SU-DHL-6 (cell line): ENCODE data around the gene PRKCA.

Experiments
- H2AFZ ChIP-seq: fragments of 200-600 bp; sonication (generic); 2 replicates; pipeline ENCODE4 v1.6.1; 2014; ENCODE audit warnings: low read depth, mild to moderate bottlenecking, moderate library complexity, mixed read lengths, antibody characterized with exemption, low read length; ENCODE audit not compliant: severe bottlenecking
- H3F3A ChIP-seq: fragments of 200-600 bp; shearing (Covaris generic); 2 replicates; pipeline ENCODE4 v1.6.0; 2016; ENCODE audit warnings: antibody characterized with exemption, mild to moderate bottlenecking; ENCODE audit not compliant: insufficient read depth
- H3K27ac ChIP-seq: fragments of 200-600 bp; sonication (generic); 2 replicates; pipeline ENCODE4 v1.5.1; 2016; ENCODE audit warnings: low read depth, mild to moderate bottlenecking, low read length, moderate library complexity, mixed read lengths
- H3K27me3 ChIP-seq: fragments of 200-600 bp; sonication (generic), shearing (Covaris generic); 2 replicates; pipeline ENCODE4 v1.6.0; 2014; ENCODE audit warnings: mild to moderate bottlenecking, low read length
- H3K36me3 ChIP-seq: fragments of 200-600 bp; sonication (generic); 2 replicates; pipeline ENCODE4 v1.6.1; 2014; ENCODE audit warnings: mild to moderate bottlenecking, low read length, mixed read lengths
- H3K4me2 ChIP-seq: fragments of 300-600, 200-600 bp; shearing (Covaris generic), sonication (generic); 2 replicates; pipeline ENCODE4 v1.6.0; 2014; ENCODE audit warnings: low read length, low read depth, mild to moderate bottlenecking; ENCODE audit not compliant: poor library complexity, severe bottlenecking
- H3K4me3 ChIP-seq: fragments of 200-600 bp; sonication (generic); 2 replicates; pipeline ENCODE4 v1.5.1; 2014; ENCODE audit warnings: antibody characterized with exemption, low read length, mild to moderate bottlenecking, mixed read lengths; ENCODE audit not compliant: insufficient read depth, poor library complexity, severe bottlenecking
- H3K79me2 ChIP-seq: fragments of 200-600 bp; sonication (generic); 2 replicates; pipeline ENCODE4 v1.6.1; 2014; ENCODE audit warnings: mild to moderate bottlenecking, low read length, moderate library complexity; ENCODE audit not compliant: insufficient read depth
- H3K9ac ChIP-seq: fragments of 200-600 bp; sonication (generic); 2 replicates; pipeline ENCODE4 v1.7.0; 2014; ENCODE audit warnings: mild to moderate bottlenecking, low read length
- H3K9me2 ChIP-seq: fragments of 200-600 bp; sonication (generic); replicated peaks from 2 replicates; pipeline ENCODE4 v1.6.1; 2014; ENCODE audit warnings: low read length; ENCODE audit not compliant: insufficient read depth
- H3K9me3 ChIP-seq: fragments of 200-600 bp; sonication (generic); 2 replicates; pipeline ENCODE4 v1.6.1; 2014; ENCODE audit warnings: low read length, mixed read lengths; ENCODE audit not compliant: insufficient read depth
- H4K20me1 ChIP-seq: fragments of 200-600 bp; sonication (generic); 2 replicates; pipeline ENCODE4 v1.6.1; 2014; ENCODE audit warnings: low read depth, mild to moderate bottlenecking, antibody characterized with exemption, low read length, moderate library complexity, mixed read lengths
- EZH2phosphoT487 ChIP-seq: fragments of 200-600 bp; sonication (generic), shearing (Covaris generic); conservative IDR thresholded peaks from 2 replicates; pipeline ENCODE4 v1.6.1; 2018; ENCODE audit warnings: mild to moderate bottlenecking, antibody characterized with exemption, low read length, moderate library complexity, mixed read lengths
- TF ChIP-seq, protein P1 (sequence below): fragments of 200-600 bp; sonication (generic); IDR thresholded peaks from one replicate; pipeline ENCODE4 v1.5.1; 2017; ENCODE audit warnings: antibody characterized with exemption, mild to moderate bottlenecking, low read length, moderate library complexity; ENCODE audit not compliant: insufficient read depth, poor library complexity, severe bottlenecking

The PRKCA gene

DNA sequence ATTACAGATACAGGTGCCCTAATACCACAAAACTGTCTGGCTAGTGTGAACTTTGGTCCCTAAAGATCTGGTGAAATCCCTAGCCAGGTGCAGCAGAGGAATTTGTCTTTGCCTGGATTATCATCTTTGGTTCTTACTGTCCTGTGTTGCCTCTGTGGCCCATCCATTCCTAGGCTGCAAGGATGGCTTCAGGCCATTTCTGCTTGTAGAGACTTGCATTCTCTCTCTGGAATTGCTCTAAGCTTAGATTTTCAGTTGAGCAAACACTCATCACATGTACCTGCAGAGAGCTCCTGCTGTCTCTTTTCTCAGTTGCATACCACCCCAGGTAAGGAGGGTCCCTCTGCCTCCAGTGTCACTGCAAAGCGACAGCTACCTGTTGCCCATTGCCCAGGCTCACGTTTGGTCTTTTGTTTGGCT is 114.9 kb downstream of the PRKCA start:
- H3K79me2 ChIP-seq = peaks cover 96% of the 10 kb centered on the region
- no peak for TF ChIP-seq EZH2phosphoT487
- TF ChIP-seq, protein P1, sequence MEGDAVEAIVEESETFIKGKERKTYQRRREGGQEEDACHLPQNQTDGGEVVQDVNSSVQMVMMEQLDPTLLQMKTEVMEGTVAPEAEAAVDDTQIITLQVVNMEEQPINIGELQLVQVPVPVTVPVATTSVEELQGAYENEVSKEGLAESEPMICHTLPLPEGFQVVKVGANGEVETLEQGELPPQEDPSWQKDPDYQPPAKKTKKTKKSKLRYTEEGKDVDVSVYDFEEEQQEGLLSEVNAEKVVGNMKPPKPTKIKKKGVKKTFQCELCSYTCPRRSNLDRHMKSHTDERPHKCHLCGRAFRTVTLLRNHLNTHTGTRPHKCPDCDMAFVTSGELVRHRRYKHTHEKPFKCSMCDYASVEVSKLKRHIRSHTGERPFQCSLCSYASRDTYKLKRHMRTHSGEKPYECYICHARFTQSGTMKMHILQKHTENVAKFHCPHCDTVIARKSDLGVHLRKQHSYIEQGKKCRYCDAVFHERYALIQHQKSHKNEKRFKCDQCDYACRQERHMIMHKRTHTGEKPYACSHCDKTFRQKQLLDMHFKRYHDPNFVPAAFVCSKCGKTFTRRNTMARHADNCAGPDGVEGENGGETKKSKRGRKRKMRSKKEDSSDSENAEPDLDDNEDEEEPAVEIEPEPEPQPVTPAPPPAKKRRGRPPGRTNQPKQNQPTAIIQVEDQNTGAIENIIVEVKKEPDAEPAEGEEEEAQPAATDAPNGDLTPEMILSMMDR = no peak
- H3K9ac ChIP-seq = no peak overlapping the region
- peaks cover 33% of the 10 kb centered on the region for H3F3A ChIP-seq
- H4K20me1 ChIP-seq = no peaks in the 10 kb centered on the region
- H2AFZ ChIP-seq = no peak overlapping the region
- H3K36me3 ChIP-seq = no peaks in the 10 kb centered on the region
- H3K9me2 ChIP-seq = no peaks in the 10 kb centered on the region
- H3K9me3 ChIP-seq = no peaks in the 10 kb centered on the region
- no peak overlapping the region for H3K4me3 ChIP-seq
- H3K4me2 ChIP-seq = no peak overlapping the region
- no peaks in the 10 kb centered on the region for H3K27me3 ChIP-seq
- H3K27ac ChIP-seq = peak overlapping the region; percentile 37

DNA sequence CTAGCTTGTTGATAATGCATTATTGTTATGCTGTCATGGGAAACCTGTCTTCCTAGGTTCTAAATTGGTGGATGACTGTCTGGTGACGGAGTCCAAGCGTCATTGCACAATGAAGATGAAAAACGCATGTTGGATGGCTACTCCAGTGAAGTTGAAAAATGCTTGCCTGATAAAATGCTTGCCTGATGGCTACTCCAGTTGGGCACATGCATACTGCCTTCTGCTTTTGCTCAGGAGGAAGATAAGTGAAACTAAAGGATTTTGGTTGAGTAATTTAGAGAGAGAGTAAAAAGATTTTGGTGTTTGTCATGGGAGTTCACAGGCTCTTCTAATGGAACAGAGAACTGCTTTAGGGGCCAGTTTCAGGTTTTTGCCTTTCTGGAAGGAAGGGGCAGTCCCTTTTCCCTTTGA is 118.6 kb downstream of the PRKCA start:
- H3K27me3 ChIP-seq = no peaks in the 10 kb centered on the region
- no peak overlapping the region for H2AFZ ChIP-seq
- H3K79me2 ChIP-seq = peaks cover 98% of the 10 kb centered on the region
- TF ChIP-seq, protein P1 = no peak
- TF ChIP-seq EZH2phosphoT487 = no peak
- H3K4me2 ChIP-seq = no peak overlapping the region
- no peak overlapping the region for H3K9ac ChIP-seq
- H3K27ac ChIP-seq = peak overlapping the region; percentile 41
- H3K36me3 ChIP-seq = no peaks in the 10 kb centered on the region
- H3K4me3 ChIP-seq = no peak overlapping the region
- no peaks in the 10 kb centered on the region for H3K9me2 ChIP-seq
- no peaks in the 10 kb centered on the region for H4K20me1 ChIP-seq
- H3K9me3 ChIP-seq = no peaks in the 10 kb centered on the region
- peaks cover 8% of the 10 kb centered on the region; the same call in 1 of the 2 replicates for H3F3A ChIP-seq

DNA sequence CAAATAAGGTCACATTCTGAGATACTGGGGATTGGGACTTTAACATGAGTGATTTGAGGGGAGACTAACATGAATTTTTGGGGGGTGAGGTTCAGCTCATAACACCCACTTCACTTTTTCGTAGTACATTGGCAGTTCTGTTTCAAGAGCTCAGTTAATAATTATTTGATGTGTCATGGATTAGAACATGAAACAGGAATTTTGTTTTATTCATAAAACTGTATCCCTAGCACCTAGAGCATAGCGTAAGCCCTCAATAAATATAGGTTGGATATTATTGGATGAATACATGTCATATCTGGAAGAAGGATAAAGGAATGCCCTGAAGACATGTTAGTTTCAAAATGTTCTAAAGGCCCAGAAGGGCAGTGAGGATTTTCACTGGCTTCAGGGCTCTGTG is 119.8 kb downstream of the PRKCA start:
- no peak for TF ChIP-seq EZH2phosphoT487
- TF ChIP-seq, protein P1 = no peak
- Histone ChIP-seq H2AFZ (no peak overlapping the region), H3K36me3 (no peaks in the 10 kb centered on the region), H3K79me2 (peaks cover 98% of the 10 kb centered on the region), H3K9ac (no peak overlapping the region), H3K27me3 (no peaks in the 10 kb centered on the region), H4K20me1 (no peaks in the 10 kb centered on the region), H3K9me3 (no peaks in the 10 kb centered on the region), H3F3A (peaks cover 8% of the 10 kb centered on the region; the same call in 1 of the 2 replicates), H3K9me2 (no peaks in the 10 kb centered on the region), H3K4me3 (no peak overlapping the region), H3K27ac (peak overlapping the region; percentile 5; the same call in 1 of the 2 replicates), H3K4me2 (no peak overlapping the region)
